ENCODE data around the gene B4GALT7.
"Not testable (repeated sequence)": the region's sequence is repeated elsewhere in the genome, so short reads cannot be mapped to it uniquely, and the experiment has no call there.

The B4GALT7 gene

GRCh38 chr5:177599731-177600507 lies at the start of gene B4GALT7:
TSS of gene B4GALT7 (plus strand) at chr5:177600132. CDS start at chr5:177600211, 79 bp downstream.
- DNase-seq (ENCODE audit: low spot score), result peak; percentile 79

GRCh38 chr5:177552839-177553455 lies 47.0 kb upstream of the B4GALT7 start:
- no peak for DNase-seq (ENCODE audit: low spot score)

- DNase-seq (ENCODE audit: low spot score), result peak; percentile 67
Measured at GRCh38 chr5:177553671-177554429, 46.1 kb upstream of the B4GALT7 start.

GRCh38 chr5:177554474-177555111 lies 45.3 kb upstream of the B4GALT7 start, which contains the start of gene FAM193B:
TSS of gene FAM193B (minus strand) at chr5:177554563. CDS start at chr5:177554458, 105 bp downstream.
- peak; percentile 98 for DNase-seq (ENCODE audit: low spot score)

- no peak for DNase-seq (ENCODE audit: low spot score)
Measured at GRCh38 chr5:177555228-177555627, 44.7 kb upstream of the B4GALT7 start.

GRCh38 chr5:177555665-177556064 lies 44.3 kb upstream of the B4GALT7 start:
- no peak for DNase-seq (ENCODE audit: low spot score)

GRCh38 chr5:177557041-177557647 lies 42.8 kb upstream of the B4GALT7 start:
- DNase-seq (ENCODE audit: low spot score), result peak; percentile 94

GRCh38 chr5:177557796-177558195 lies 42.1 kb upstream of the B4GALT7 start:
- no peak for DNase-seq (ENCODE audit: low spot score)

- not testable (repeated sequence) for DNase-seq (ENCODE audit: low spot score)
Measured at GRCh38 chr5:177559446-177559941, 40.4 kb upstream of the B4GALT7 start.

- no peak for DNase-seq (ENCODE audit: low spot score)
Measured at GRCh38 chr5:177565046-177565445, 34.9 kb upstream of the B4GALT7 start.

- DNase-seq (ENCODE audit: low spot score), result no peak
Measured at GRCh38 chr5:177568326-177568725, 31.6 kb upstream of the B4GALT7 start.

- DNase-seq (ENCODE audit: low spot score), result no peak
Measured at GRCh38 chr5:177569894-177570293, 30.0 kb upstream of the B4GALT7 start.

GRCh38 chr5:177575488-177575887 lies 24.4 kb upstream of the B4GALT7 start:
- no peak for DNase-seq (ENCODE audit: low spot score)

GRCh38 chr5:177576169-177576568 lies 23.8 kb upstream of the B4GALT7 start:
- no peak for DNase-seq (ENCODE audit: low spot score)

GRCh38 chr5:177578316-177578715 lies 21.6 kb upstream of the B4GALT7 start:
- DNase-seq (ENCODE audit: low spot score), result no peak

GRCh38 chr5:177588413-177588909 lies 11.5 kb upstream of the B4GALT7 start:
- peak; percentile 58 for DNase-seq (ENCODE audit: low spot score)

- DNase-seq (ENCODE audit: low spot score), result no peak
Measured at GRCh38 chr5:177590406-177590805, 9.5 kb upstream of the B4GALT7 start.

GRCh38 chr5:177591690-177592009 lies 8.3 kb upstream of the B4GALT7 start:
- DNase-seq (ENCODE audit: low spot score), result no peak

GRCh38 chr5:177592010-177592834 lies 7.7 kb upstream of the B4GALT7 start, which contains the start of gene TMED9:
TSS of gene TMED9 (plus strand) at chr5:177592203. CDS start at chr5:177592215, 12 bp downstream.
- peak; percentile 93 for DNase-seq (ENCODE audit: low spot score)

- DNase-seq (ENCODE audit: low spot score), result no peak
Measured at GRCh38 chr5:177592905-177593304, 7.0 kb upstream of the B4GALT7 start.

Data from HuH-7 (cell line).